Lower leg skin (tissue), 3 donors: Measurements from ENCODE around the gene UBR3.

ENCODE experiments used
- CTCF ChIP-seq, 3 donors: fragments of 450-650 bp; IDR thresholded peaks; one replicate each; pipeline ENCODE4 v1.5.1; 2016; ENCODE audit warnings: antibody characterized with exemption in 3 of 3, mild to moderate bottlenecking in 3 of 3, moderate library complexity in 2 of 3
- POLR2A ChIP-seq, 2 donors: fragments of 450-650 bp; IDR thresholded peaks; one replicate each; pipeline ENCODE4 v1.6.1; 2016 to 2017; ENCODE audit warnings: antibody characterized with exemption in 2 of 2, mild to moderate bottlenecking in 1 of 2, moderate library complexity in 1 of 2

DNA sequence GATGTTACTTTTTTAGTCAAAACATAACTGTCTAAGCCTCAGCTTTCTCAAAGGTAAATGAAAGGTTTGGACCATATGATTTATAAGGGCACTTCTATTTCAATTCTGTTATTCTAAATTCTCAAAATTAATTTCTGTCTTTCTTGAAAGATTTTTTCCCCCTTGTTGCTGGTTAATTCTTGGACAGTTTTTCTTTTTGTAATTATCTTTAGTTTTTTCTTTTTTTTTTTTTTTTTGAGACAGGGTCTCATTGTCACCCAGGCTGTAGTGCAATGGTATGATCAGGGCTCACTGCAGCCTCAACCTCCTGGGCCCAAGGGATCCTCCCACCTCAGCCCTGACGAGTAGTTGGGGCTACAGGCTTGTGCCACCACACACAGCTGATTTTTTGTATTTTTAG lies 229.6 kb downstream of the UBR3 start:
- no peak for TF ChIP-seq POLR2A (IDR thresholded peaks at IDR 0.05)
- TF ChIP-seq CTCF (IDR thresholded peaks at IDR 0.05): no peak
